Vagina (tissue), 2 donors: ENCODE measurements around the gene MEDAG. TPM values are rescaled to one million over a fixed set of nuclear protein-coding genes. Genes with fewer than 3 reads are reported as not detected.

ENCODE experiments used
- DNase-seq, 2 donors: peaks; one replicate each; pipeline ENCODE4 v3.0.0-alpha.2; 2017; ENCODE audit errors: extremely low spot score in 2 of 2
- H3K27ac ChIP-seq: fragments of 200-600 bp; sonication (generic); one replicate; pipeline ENCODE4 v1.5.1; 2019
- H3K27me3 ChIP-seq: fragments of 200-600 bp; sonication (generic); one replicate; pipeline ENCODE4 v1.5.1; 2019
- H3K36me3 ChIP-seq, 2 donors: fragments of 200-600 bp; sonication (generic); one replicate each; pipeline ENCODE4 v1.5.1; 2017 to 2019
- H3K4me1 ChIP-seq: fragments of 200-600 bp; sonication (generic); one replicate; pipeline ENCODE4 v1.5.1; 2019
- H3K4me3 ChIP-seq, 2 donors: fragments of 200-600 bp; sonication (generic); 1 replicate in 1 of 2; 2 replicates in 1 of 2; pipeline ENCODE4 v1.5.1; 2016 to 2019
- H3K9me3 ChIP-seq: fragments of 200-600 bp; sonication (generic); one replicate; pipeline ENCODE4 v1.5.1; 2019
- CTCF ChIP-seq, 3 experiments: fragments of 450-650 bp in 2 of 3; fragments of 200-600 bp in 1 of 3; sonication (generic) in 1 of 3; IDR thresholded peaks; one replicate each; pipeline ENCODE4 v1.5.1; 2017 to 2019; ENCODE audit warnings: antibody characterized with exemption in 3 of 3, mild to moderate bottlenecking in 2 of 3, moderate library complexity in 2 of 3
- POLR2A ChIP-seq, 2 donors: fragments of 450-650 bp; IDR thresholded peaks; one replicate each; pipeline ENCODE4 v1.6.1; 2017; ENCODE audit warnings: antibody characterized with exemption in 2 of 2, mild to moderate bottlenecking in 2 of 2, moderate library complexity in 2 of 2
- POLR2AphosphoS5 ChIP-seq, 2 donors: sonication (generic); formaldehyde crosslinking; IDR thresholded peaks; one replicate each; pipeline ENCODE4 v1.9.0; 2017; ENCODE audit warnings: antibody characterized with exemption in 2 of 2, mild to moderate bottlenecking in 2 of 2, low read depth in 1 of 2; ENCODE audit not compliant: insufficient read depth in 1 of 2
- intact Hi-C: fragments of 100-400 bp; cut with DNase I; formaldehyde crosslinking; loops from one replicate; pipeline ENCODE4 v1.15.1; 2023
- total RNA-seq: library from RNA; depleted of rRNA; stranded (reverse); fragments of >200 nt; gene quantifications from one replicate; pipeline ENCODE4 v1.2.3, GENCODE V29; 2016

MEDAG gene
- total RNA-seq, 1 donor from 2014 or later: 46.4 TPM

GRCh38 chr13:30915691-30916541 is 9.8 kb downstream of the MEDAG start:
- intact Hi-C loops: no loop called here
- DNase-seq: no peak
- H3K4me3 ChIP-seq: no peak overlapping the region
- H3K36me3 ChIP-seq: no peaks in the 10 kb centered on the region
- no peaks in the 10 kb centered on the region for H3K9me3 ChIP-seq
- peaks cover 22% of the 10 kb centered on the region for H3K4me1 ChIP-seq
- H3K27me3 ChIP-seq: no peaks in the 10 kb centered on the region
- peak overlapping the region; percentile 59 for H3K27ac ChIP-seq
- no peak for TF ChIP-seq POLR2A (IDR thresholded peaks at IDR 0.05)
- no peak for TF ChIP-seq CTCF (IDR thresholded peaks at IDR 0.05)
- TF ChIP-seq POLR2AphosphoS5 (IDR thresholded peaks at IDR 0.05; ENCODE audit: insufficient read depth in 1 of 2, low read depth in 1 of 2): peak in 1 of 2 donors; percentile 27

GRCh38 chr13:30916991-30917390 is 10.9 kb downstream of the MEDAG start:
- H3K36me3 ChIP-seq: no peaks in the 10 kb centered on the region
- H3K27me3 ChIP-seq: no peaks in the 10 kb centered on the region
- no peak overlapping the region for H3K4me3 ChIP-seq
- TF ChIP-seq POLR2AphosphoS5 (IDR thresholded peaks at IDR 0.05; ENCODE audit: insufficient read depth in 1 of 2, low read depth in 1 of 2) (no peak), POLR2A (IDR thresholded peaks at IDR 0.05) (no peak), CTCF (IDR thresholded peaks at IDR 0.05) (no peak)
- no peak overlapping the region for H3K27ac ChIP-seq
- no peak for DNase-seq
- peaks cover 15% of the 10 kb centered on the region for H3K4me1 ChIP-seq
- intact Hi-C loops: no loop called here
- no peaks in the 10 kb centered on the region for H3K9me3 ChIP-seq

GRCh38 chr13:30918662-30919405 is 12.8 kb downstream of the MEDAG start:
- Histone ChIP-seq H3K4me1 (peaks cover 22% of the 10 kb centered on the region), H3K27me3 (no peaks in the 10 kb centered on the region), H3K9me3 (no peaks in the 10 kb centered on the region), H3K4me3 (no peak overlapping the region), H3K36me3 (no peaks in the 10 kb centered on the region), H3K27ac (peak overlapping the region; percentile 52)
- TF ChIP-seq POLR2A (IDR thresholded peaks at IDR 0.05): no peak
- TF ChIP-seq POLR2AphosphoS5 (IDR thresholded peaks at IDR 0.05; ENCODE audit: insufficient read depth in 1 of 2, low read depth in 1 of 2): peak in 1 of 2 donors; percentile 39
- intact Hi-C loops: no loop called here
- DNase-seq: no peak

GRCh38 chr13:30920162-30920909 is 14.3 kb downstream of the MEDAG start:
- no peaks in the 10 kb centered on the region for H3K36me3 ChIP-seq
- H3K4me1 ChIP-seq: peaks cover 28% of the 10 kb centered on the region
- H3K4me3 ChIP-seq: no peak overlapping the region
- DNase-seq: no peak
- intact Hi-C loops: no loop called here
- no peaks in the 10 kb centered on the region for H3K9me3 ChIP-seq
- no peak for TF ChIP-seq CTCF (IDR thresholded peaks at IDR 0.05)
- TF ChIP-seq POLR2AphosphoS5 (IDR thresholded peaks at IDR 0.05; ENCODE audit: insufficient read depth in 1 of 2, low read depth in 1 of 2): no peak
- no peak for TF ChIP-seq POLR2A (IDR thresholded peaks at IDR 0.05)
- H3K27me3 ChIP-seq: no peaks in the 10 kb centered on the region
- H3K27ac ChIP-seq: no peak overlapping the region

GRCh38 chr13:30923418-30923817 is 17.3 kb downstream of the MEDAG start:
- H3K27ac ChIP-seq: peak overlapping the region; percentile 44
- DNase-seq: no peak
- H3K4me3 ChIP-seq: no peak overlapping the region

More at GRCh38 chr13:30923418-30923817, 17.3 kb downstream of the MEDAG start:
- intact Hi-C loops: no loop called here
- Histone ChIP-seq H3K9me3 (no peaks in the 10 kb centered on the region), H3K36me3 (no peaks in the 10 kb centered on the region), H3K4me1 (peaks cover 15% of the 10 kb centered on the region), H3K27me3 (no peaks in the 10 kb centered on the region)
- TF ChIP-seq CTCF (IDR thresholded peaks at IDR 0.05): no peak
